Measurements from ENCODE around the gene BEGAIN. TPM values are rescaled to one million over a fixed set of nuclear protein-coding genes. Genes with fewer than 3 reads are reported as not detected.

The BEGAIN gene
- total RNA-seq, 4 donors from 2014 or later = 0.25 to 0.49 (median 0.26) TPM; not detected in 1

DNA sequence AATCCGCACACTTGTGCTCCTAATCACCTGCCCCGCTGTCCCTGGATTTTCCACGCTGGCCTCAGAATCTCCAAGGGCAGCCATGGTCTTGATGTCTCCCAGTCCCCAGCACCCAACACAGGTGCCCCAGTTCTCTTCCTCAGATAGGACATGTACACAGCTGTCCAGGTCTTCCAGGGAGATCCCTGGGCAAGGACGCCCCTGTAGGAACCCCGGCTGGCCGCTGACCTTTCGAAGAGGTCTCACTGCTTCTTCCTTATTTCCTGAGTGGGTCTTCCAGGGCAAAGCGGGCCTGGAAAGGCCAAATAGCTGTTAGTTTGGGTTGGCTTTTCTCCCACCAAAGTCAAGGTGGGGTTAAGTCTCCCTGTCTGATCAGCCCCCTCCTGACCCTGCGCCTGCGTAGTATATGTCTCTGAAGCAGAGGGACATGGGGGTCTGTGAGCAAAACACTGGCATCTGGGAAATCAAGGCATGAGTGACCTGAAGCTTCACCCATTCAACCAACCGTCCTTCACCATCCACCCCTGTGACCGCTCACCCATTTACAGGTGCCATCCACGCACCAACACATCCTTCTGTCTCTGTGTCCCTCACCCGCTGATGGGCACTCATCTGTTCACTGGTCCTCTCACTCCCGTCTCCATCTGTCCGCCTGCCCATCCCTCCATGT, 4.6 kb downstream of the BEGAIN start:
- Histone ChIP-seq H3K27me3 (peaks cover 1 to 13% (median 12%) of the 10 kb centered on the region in 3 donors), H3K4me1 (no peaks in the 10 kb centered on the region), H3K36me3 (no peaks in the 10 kb centered on the region), H3K27ac (no peak overlapping the region), H3K4me3 (no peak overlapping the region), H3K9me3 (no peaks in the 10 kb centered on the region)
- TF ChIP-seq, protein P1, sequence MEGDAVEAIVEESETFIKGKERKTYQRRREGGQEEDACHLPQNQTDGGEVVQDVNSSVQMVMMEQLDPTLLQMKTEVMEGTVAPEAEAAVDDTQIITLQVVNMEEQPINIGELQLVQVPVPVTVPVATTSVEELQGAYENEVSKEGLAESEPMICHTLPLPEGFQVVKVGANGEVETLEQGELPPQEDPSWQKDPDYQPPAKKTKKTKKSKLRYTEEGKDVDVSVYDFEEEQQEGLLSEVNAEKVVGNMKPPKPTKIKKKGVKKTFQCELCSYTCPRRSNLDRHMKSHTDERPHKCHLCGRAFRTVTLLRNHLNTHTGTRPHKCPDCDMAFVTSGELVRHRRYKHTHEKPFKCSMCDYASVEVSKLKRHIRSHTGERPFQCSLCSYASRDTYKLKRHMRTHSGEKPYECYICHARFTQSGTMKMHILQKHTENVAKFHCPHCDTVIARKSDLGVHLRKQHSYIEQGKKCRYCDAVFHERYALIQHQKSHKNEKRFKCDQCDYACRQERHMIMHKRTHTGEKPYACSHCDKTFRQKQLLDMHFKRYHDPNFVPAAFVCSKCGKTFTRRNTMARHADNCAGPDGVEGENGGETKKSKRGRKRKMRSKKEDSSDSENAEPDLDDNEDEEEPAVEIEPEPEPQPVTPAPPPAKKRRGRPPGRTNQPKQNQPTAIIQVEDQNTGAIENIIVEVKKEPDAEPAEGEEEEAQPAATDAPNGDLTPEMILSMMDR (IDR thresholded peaks at IDR 0.05 in 4 of 5, conservative IDR thresholded peaks at IDR 0.05 in 1 of 5) = no peak
- no peak for TF ChIP-seq POLR2A (IDR thresholded peaks at IDR 0.05)
- intact Hi-C loops (cut with DNase I; ENCODE audit: low total_unique reads) (no loop called here), in situ Hi-C loops (cut with MboI; ENCODE audit: low sequenced_read_pairs in 4 of 4) (no loop called here)
- ATAC-seq (no peak), DNase-seq (no peak)

DNA sequence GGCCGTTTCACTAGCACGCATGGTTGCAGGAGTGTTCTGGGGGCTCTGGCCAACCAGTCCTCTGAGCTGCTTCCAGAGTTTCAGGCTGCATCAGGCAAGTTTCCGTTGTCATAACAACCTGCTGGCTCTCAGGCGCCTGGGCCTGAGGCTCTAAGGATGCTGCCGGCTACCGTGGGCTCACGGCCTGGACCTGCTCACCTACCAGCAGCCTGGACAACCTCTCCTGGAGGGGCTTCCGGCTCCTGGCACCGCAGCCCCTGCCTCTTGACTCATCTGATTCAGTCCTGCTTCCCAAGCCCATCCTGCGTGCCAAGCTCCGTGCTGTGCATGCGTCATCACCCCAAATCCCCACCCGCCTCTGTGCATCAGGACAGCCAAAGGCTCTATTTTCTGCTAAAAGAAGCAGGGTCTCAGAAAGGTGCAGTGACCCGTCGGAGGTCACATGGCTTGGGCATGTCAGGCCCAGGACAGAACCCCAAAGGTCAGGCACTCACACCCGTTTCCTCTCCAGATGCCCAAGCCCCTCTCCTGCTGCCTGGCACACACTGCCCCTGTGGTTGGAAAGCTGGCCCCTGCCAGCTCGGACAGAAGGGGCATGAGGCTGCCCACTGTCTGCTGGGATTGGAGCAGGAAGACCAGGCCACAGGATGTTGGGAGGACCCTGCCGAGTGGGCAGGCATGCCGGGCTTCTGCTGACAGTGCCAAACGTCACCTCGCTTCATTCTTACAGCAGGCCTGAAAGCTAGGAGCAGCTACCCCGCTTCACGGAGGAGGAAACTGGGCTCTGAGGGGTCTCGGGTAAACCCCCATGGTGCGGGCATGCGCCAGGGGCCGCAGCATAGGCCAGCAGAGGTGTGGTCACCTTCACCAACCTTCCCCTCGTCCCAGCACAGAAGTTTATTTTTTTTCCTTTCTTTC, 5.7 kb downstream of the BEGAIN start:
- H3K27ac ChIP-seq = no peak overlapping the region
- in situ Hi-C loops (cut with MboI; ENCODE audit: low sequenced_read_pairs in 4 of 4) = no loop called here
- no peaks in the 10 kb centered on the region for H3K4me1 ChIP-seq
- DNase-seq (no peak), ATAC-seq (no peak)
- H3K4me3 ChIP-seq = no peak overlapping the region
- H3K9me3 ChIP-seq = no peaks in the 10 kb centered on the region
- H3K36me3 ChIP-seq = no peaks in the 10 kb centered on the region
- TF ChIP-seq POLR2A (IDR thresholded peaks at IDR 0.05) = no peak
- TF ChIP-seq, protein P1 (IDR thresholded peaks at IDR 0.05 in 4 of 5, conservative IDR thresholded peaks at IDR 0.05 in 1 of 5) = no peak
- intact Hi-C loops (cut with DNase I; ENCODE audit: low total_unique reads) = no loop called here
- peaks cover 0 to 10% (median 8%) of the 10 kb centered on the region in 3 donors for H3K27me3 ChIP-seq

DNA sequence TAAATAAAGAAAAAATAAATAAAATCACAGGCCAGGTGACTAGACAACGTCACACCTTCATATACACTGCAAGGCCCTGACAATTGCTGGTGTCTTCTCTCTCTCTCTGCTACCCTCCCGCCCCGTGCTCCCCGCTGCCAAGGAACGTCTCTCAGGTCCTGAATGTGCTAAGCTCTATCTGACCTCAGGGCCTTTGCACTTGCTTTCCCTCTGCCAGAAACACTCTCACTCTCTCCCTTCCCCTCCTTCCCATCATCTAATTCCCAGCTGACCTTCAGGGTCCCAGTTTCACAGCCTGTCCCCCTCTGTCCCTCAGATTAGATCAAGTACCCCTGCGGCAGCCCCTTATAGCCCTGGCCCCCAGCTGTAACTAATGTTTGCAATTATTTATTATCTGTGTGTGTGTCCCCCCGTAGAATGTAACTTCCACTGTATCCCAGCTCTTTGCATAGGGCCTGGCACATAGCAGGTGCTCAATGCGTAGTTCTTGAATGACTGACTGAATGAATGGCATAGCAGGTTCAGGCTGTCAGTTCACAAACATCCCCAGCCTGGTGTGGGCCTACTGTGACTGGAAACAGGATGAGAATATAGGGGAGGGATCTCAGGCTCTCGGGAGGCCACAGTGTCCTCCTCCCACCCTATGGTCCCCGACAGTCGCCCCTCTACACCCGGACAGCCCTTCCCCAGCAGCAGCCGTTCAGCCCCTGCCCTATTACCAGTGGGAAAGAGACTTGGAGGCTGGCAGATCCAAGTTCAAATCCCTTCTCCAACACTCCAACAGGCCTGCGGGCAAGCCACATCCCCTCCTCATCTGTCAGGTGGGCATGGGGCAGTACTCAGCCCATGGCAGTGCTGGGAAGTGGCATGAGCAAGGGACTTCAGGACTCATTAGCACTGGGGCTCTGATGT, 6.6 kb downstream of the BEGAIN start:
- TF ChIP-seq, protein P1 (IDR thresholded peaks at IDR 0.05 in 4 of 5, conservative IDR thresholded peaks at IDR 0.05 in 1 of 5) = no peak
- no peak for TF ChIP-seq POLR2A (IDR thresholded peaks at IDR 0.05)
- in situ Hi-C loops (cut with MboI; ENCODE audit: low sequenced_read_pairs in 4 of 4) (no loop called here), intact Hi-C loops (cut with DNase I; ENCODE audit: low total_unique reads) (no loop called here)
- Histone ChIP-seq H3K27ac (no peak overlapping the region), H3K4me1 (no peaks in the 10 kb centered on the region), H3K27me3 (peaks cover 0 to 4% (median under 1%) of the 10 kb centered on the region in 3 donors), H3K4me3 (no peak overlapping the region), H3K9me3 (no peaks in the 10 kb centered on the region), H3K36me3 (no peaks in the 10 kb centered on the region)
- no peak for DNase-seq
- ATAC-seq = no peak

DNA sequence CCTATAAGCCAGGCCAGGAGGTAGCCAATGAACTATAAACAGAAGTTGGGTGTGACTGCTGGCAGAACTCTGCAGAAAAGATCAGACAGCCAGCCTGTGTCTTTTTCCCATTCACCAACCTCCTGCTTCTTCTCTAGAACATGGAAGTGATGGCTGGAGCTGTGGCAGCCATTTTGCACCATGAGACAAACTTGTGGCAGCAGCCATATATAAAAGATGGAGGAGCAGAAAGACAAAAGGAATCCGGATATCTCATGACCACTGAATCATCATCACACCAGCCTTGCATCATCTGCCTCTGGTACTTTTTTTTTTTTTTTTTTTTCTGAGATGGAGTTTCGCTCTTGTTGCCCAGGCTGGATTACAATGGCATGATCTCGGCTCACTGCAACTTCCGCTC, 8.7 kb downstream of the BEGAIN start:
- no peak for DNase-seq
- Histone ChIP-seq H3K36me3 (no peaks in the 10 kb centered on the region), H3K27ac (no peak overlapping the region), H3K9me3 (no peaks in the 10 kb centered on the region), H3K27me3 (peaks cover 0 to 4% (median 0%) of the 10 kb centered on the region in 3 donors), H3K4me3 (no peak overlapping the region), H3K4me1 (no peaks in the 10 kb centered on the region)
- no peak for ATAC-seq
- no peak for TF ChIP-seq POLR2A (IDR thresholded peaks at IDR 0.05)
- TF ChIP-seq, protein P1 (IDR thresholded peaks at IDR 0.05 in 4 of 5, conservative IDR thresholded peaks at IDR 0.05 in 1 of 5) = no peak
- in situ Hi-C loops (cut with MboI; ENCODE audit: low sequenced_read_pairs in 4 of 4) (no loop called here), intact Hi-C loops (cut with DNase I; ENCODE audit: low total_unique reads) (no loop called here)

Measured in gastrocnemius medialis (tissue), 4 donors.